ENCODE results near the gene RCC2. TPM values are rescaled to one million over a fixed set of nuclear protein-coding genes. Genes with fewer than 3 reads are reported as not detected.

RCC2 gene
- polyA plus RNA-seq, 1 donor (not counting 4 experiments of a cell fraction or from before 2014, with no cell fraction given): 45.2 TPM

DNA sequence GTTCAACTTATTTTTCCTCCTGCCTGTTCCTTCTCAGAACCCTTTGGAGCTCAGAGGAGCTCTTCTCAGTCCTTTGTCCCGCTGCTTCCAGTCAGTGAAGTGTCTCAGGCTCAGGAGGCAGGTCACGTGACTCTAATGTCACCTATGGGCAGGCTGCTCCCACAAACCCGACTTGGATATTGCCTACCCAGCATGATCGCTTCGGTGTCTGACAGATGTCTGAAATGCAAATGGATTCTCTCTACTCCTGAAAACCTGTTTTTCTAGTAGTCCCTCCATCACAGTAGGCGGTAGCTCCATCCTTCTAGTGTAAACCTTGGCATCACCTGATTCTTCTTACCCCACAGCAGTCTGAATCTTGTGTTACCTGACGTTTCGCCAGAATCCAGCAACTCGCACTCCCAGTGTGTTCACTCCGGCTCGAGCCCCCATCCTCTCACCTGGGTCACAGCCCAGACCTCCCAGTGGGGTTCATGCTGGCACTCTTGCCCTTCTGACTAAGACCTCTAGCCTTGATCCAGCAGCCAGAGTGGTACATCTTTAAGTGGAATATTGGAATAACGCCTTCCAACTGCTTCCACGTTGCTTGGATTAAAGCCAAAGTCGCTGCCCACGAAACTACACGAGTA is 62.0 kb downstream of the RCC2 start:
- Histone ChIP-seq H3K4me2 (ENCODE audit: control insufficient read depth, extremely low read depth, insufficient read depth, low read depth, low read length) (peak overlapping the region; percentile 9), H3K9me3 (ENCODE audit: control insufficient read depth, low read depth, low read length) (no peaks in the 10 kb centered on the region), H3K27me3 (ENCODE audit: control insufficient read depth, extremely low read depth, insufficient read depth, low read length) (no peaks in the 10 kb centered on the region), H2AFZ (ENCODE audit: control insufficient read depth, low read length) (peak overlapping the region; percentile 15), H3K9me1 (ENCODE audit: control insufficient read depth, extremely low read depth, insufficient read depth, low read length) (no peaks in the 10 kb centered on the region), H3K36me3 (ENCODE audit: control insufficient read depth in 2 of 2, extremely low read depth in 1 of 2, insufficient read depth in 2 of 2, low read length in 2 of 2) (no peaks in the 10 kb centered on the region), H3K79me2 (ENCODE audit: control insufficient read depth, insufficient read depth, low read length) (no peaks in the 10 kb centered on the region), H3K4me1 (ENCODE audit: control insufficient read depth, extremely low read depth, insufficient read depth, low read length) (no peaks in the 10 kb centered on the region), H4K20me1 (ENCODE audit: control insufficient read depth, extremely low read depth, insufficient read depth, low read length) (no peaks in the 10 kb centered on the region), H3K9ac (ENCODE audit: control insufficient read depth, extremely low read depth, insufficient read depth, low read length) (no peak overlapping the region), H3K4me3 (ENCODE audit: control insufficient read depth in 2 of 3, extremely low read depth in 1 of 3, insufficient read depth in 2 of 3, low read depth in 1 of 3, low read length in 3 of 3) (no peak overlapping the region), H3K27ac (ENCODE audit: control insufficient read depth, insufficient read depth, low read length) (no peak overlapping the region)
- FAIRE-seq: peak; percentile 66
- DNase-seq (ENCODE audit: low read depth, low spot score): no peak
- no peak for TF ChIP-seq EZH2 (IDR thresholded peaks at IDR 0.05; ENCODE audit: low read length)
- TF ChIP-seq, protein P1, sequence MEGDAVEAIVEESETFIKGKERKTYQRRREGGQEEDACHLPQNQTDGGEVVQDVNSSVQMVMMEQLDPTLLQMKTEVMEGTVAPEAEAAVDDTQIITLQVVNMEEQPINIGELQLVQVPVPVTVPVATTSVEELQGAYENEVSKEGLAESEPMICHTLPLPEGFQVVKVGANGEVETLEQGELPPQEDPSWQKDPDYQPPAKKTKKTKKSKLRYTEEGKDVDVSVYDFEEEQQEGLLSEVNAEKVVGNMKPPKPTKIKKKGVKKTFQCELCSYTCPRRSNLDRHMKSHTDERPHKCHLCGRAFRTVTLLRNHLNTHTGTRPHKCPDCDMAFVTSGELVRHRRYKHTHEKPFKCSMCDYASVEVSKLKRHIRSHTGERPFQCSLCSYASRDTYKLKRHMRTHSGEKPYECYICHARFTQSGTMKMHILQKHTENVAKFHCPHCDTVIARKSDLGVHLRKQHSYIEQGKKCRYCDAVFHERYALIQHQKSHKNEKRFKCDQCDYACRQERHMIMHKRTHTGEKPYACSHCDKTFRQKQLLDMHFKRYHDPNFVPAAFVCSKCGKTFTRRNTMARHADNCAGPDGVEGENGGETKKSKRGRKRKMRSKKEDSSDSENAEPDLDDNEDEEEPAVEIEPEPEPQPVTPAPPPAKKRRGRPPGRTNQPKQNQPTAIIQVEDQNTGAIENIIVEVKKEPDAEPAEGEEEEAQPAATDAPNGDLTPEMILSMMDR (optimal IDR thresholded peaks at IDR 0.05 in 1 of 3, IDR thresholded peaks at IDR 0.05 in 1 of 3, conservative IDR thresholded peaks at IDR 0.05 in 1 of 3; ENCODE audit: extremely low read depth in 1 of 3, insufficient read depth in 2 of 3, low read length in 3 of 3): no peak
- dilution Hi-C loops (cut with MboI; ENCODE audit: extremely low pct_ligation_motif_present, low sequenced_read_pairs): no loop called here

DNA sequence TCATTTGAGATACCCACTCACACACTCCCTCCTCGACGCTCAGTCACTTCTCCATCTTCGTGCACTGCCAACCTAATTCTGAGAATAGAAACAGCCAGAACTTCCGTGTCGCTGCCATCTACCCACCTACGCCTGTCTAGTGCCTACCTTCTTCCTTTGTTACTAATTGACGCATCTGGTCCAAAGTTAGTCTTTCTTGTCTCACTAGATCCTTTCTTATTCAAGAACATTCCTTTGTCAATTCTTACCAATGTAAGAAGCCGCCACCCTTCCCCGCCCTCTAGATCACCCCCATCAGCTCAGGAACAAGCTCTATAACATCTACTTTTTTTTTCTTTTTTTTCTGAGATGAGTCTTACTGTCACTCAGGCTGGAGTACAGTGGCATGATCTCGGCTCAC is 63.8 kb downstream of the RCC2 start:
- dilution Hi-C loops (cut with MboI; ENCODE audit: extremely low pct_ligation_motif_present, low sequenced_read_pairs): no loop called here
- no peak overlapping the region for H3K27ac ChIP-seq (ENCODE audit: control insufficient read depth, insufficient read depth, low read length)
- no peak for FAIRE-seq

More for the DNA sequence above, 63.8 kb downstream of the RCC2 start:
- TF ChIP-seq, protein P1 (optimal IDR thresholded peaks at IDR 0.05 in 1 of 3, IDR thresholded peaks at IDR 0.05 in 1 of 3, conservative IDR thresholded peaks at IDR 0.05 in 1 of 3; ENCODE audit: extremely low read depth in 1 of 3, insufficient read depth in 2 of 3, low read length in 3 of 3): no peak
- TF ChIP-seq EZH2 (IDR thresholded peaks at IDR 0.05; ENCODE audit: low read length): no peak
- Histone ChIP-seq H3K79me2 (ENCODE audit: control insufficient read depth, insufficient read depth, low read length) (no peaks in the 10 kb centered on the region), H3K36me3 (ENCODE audit: control insufficient read depth in 2 of 2, extremely low read depth in 1 of 2, insufficient read depth in 2 of 2, low read length in 2 of 2) (no peaks in the 10 kb centered on the region), H3K9me3 (ENCODE audit: control insufficient read depth, low read depth, low read length) (no peaks in the 10 kb centered on the region), H2AFZ (ENCODE audit: control insufficient read depth, low read length) (no peak overlapping the region), H3K27me3 (ENCODE audit: control insufficient read depth, extremely low read depth, insufficient read depth, low read length) (no peaks in the 10 kb centered on the region), H3K4me2 (ENCODE audit: control insufficient read depth, extremely low read depth, insufficient read depth, low read depth, low read length) (no peak overlapping the region), H3K4me3 (ENCODE audit: control insufficient read depth in 2 of 3, extremely low read depth in 1 of 3, insufficient read depth in 2 of 3, low read depth in 1 of 3, low read length in 3 of 3) (no peak overlapping the region), H4K20me1 (ENCODE audit: control insufficient read depth, extremely low read depth, insufficient read depth, low read length) (no peaks in the 10 kb centered on the region), H3K9ac (ENCODE audit: control insufficient read depth, extremely low read depth, insufficient read depth, low read length) (no peak overlapping the region), H3K4me1 (ENCODE audit: control insufficient read depth, extremely low read depth, insufficient read depth, low read length) (peaks cover 6% of the 10 kb centered on the region), H3K9me1 (ENCODE audit: control insufficient read depth, extremely low read depth, insufficient read depth, low read length) (no peaks in the 10 kb centered on the region)
- DNase-seq (ENCODE audit: low read depth, low spot score): no peak

Data from keratinocyte (primary cell).